ENCODE results near the gene PTGDS.

- TF ChIP-seq EZH2 (IDR thresholded peaks at IDR 0.05; ENCODE audit: borderline replicate concordance, low read depth, low read length, severe bottlenecking): no peak
- TF ChIP-seq CTCF (IDR thresholded peaks at IDR 0.05; ENCODE audit: borderline replicate concordance, extremely low read depth, low read length, poor library complexity, severe bottlenecking): no peak
These were observed 25.6 kb upstream of the PTGDS start, which contains the start of gene LCN12 for GRCh38 chr9:136951541-136952320.

All from DND-41 (cell line).